SJSA1 (cell line): Measurements from ENCODE around the gene VRK2. TPM values are rescaled to one million over a fixed set of nuclear protein-coding genes. Genes with fewer than 3 reads are reported as not detected.

Experiments used
- DNase-seq, 2 experiments: peaks; one replicate each; pipeline ENCODE4 v3.0.0-alpha.2; 2015 to 2020; ENCODE audit warnings: low spot score in 2 of 2, low read depth in 1 of 2
- H3K27ac ChIP-seq: fragments of 250-450 bp; sonication (Bioruptor Pico); 2 replicates; pipeline ENCODE4 v1.5.1; 2020; ENCODE audit warnings: mild to moderate bottlenecking, moderate library complexity
- H3K27me3 ChIP-seq: fragments of 250-450 bp; sonication (Bioruptor Pico); replicated peaks from 2 replicates; pipeline ENCODE4 v1.5.1; 2020; ENCODE audit warnings: mild to moderate bottlenecking, moderate library complexity
- H3K36me3 ChIP-seq: fragments of 250-450 bp; sonication (Bioruptor Pico); 2 replicates; pipeline ENCODE4 v1.5.1; 2020; ENCODE audit warnings: mild to moderate bottlenecking
- H3K4me1 ChIP-seq: fragments of 250-450 bp; sonication (Bioruptor Pico); replicated peaks from 2 replicates; pipeline ENCODE4 v1.6.1; 2021; ENCODE audit warnings: mild to moderate bottlenecking
- H3K4me3 ChIP-seq: fragments of 250-450 bp; sonication (Bioruptor Pico); 2 replicates; pipeline ENCODE4 v1.5.1; 2020; ENCODE audit warnings: mild to moderate bottlenecking
- H3K9me3 ChIP-seq: fragments of 250-450 bp; sonication (Bioruptor Pico); replicated peaks from 2 replicates; pipeline ENCODE4 v1.5.1; 2020; ENCODE audit warnings: mild to moderate bottlenecking
- total RNA-seq: library from RNA; depleted of rRNA; stranded (reverse); fragments of >200 nt; shearing (Covaris generic); gene quantifications from 2 replicates; pipeline ENCODE4 v1.2.3, GENCODE V29; 2014

The VRK2 gene
- total RNA-seq, 1 experiment from 2014 or later, result 28.1 TPM

DNA sequence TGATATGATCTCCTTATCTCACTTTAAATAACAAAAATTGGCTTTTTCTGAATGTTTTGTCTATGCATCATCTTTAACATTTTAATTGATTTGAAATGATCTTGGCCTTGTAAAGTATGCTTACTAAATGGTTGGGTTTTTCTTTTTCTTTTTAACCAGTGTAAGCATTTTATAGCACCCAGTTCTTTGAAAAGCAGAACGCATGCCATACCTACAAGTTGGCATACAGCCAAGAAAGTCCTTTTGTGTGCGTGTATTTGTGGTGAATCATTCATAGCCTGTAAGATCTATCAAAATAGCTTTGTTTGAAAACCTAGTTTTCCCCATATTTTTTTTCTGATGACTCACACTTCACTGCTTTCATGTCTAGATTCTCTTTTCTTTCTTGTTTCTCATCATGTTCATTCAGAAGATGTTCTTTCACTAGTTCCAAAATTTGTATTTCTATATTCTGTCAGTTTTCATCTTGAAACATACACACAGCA lies 4.1 kb upstream of the VRK2 start:
- Histone ChIP-seq H3K36me3 (peaks cover 4% of the 10 kb centered on the region; the same call in 1 of the 2 replicates), H3K4me1 (peaks cover 20% of the 10 kb centered on the region), H3K27ac (no peak overlapping the region), H3K4me3 (no peak overlapping the region), H3K9me3 (no peaks in the 10 kb centered on the region), H3K27me3 (no peaks in the 10 kb centered on the region)
- DNase-seq, result peak in 1 of 2 experiments; percentile 67

GRCh38 chr2:58044145-58044544 lies 2.5 kb upstream of the VRK2 start:
- Histone ChIP-seq H3K4me1 (peaks cover 25% of the 10 kb centered on the region), H3K27me3 (no peaks in the 10 kb centered on the region), H3K27ac (no peak overlapping the region), H3K9me3 (no peaks in the 10 kb centered on the region), H3K4me3 (no peak overlapping the region), H3K36me3 (peaks cover 4% of the 10 kb centered on the region; the same call in 1 of the 2 replicates)
- no peak for DNase-seq

- DNase-seq, result no peak
- H3K4me1 ChIP-seq, result peaks cover 25% of the 10 kb centered on the region
- peak overlapping the region; percentile 70 for H3K4me3 ChIP-seq
- H3K9me3 ChIP-seq, result no peaks in the 10 kb centered on the region
- no peaks in the 10 kb centered on the region for H3K27me3 ChIP-seq
- H3K27ac ChIP-seq, result peak overlapping the region; percentile 75
- H3K36me3 ChIP-seq, result peaks cover 7% of the 10 kb centered on the region
These were observed 849 bp upstream of the VRK2 start for GRCh38 chr2:58045580-58046334.

DNA sequence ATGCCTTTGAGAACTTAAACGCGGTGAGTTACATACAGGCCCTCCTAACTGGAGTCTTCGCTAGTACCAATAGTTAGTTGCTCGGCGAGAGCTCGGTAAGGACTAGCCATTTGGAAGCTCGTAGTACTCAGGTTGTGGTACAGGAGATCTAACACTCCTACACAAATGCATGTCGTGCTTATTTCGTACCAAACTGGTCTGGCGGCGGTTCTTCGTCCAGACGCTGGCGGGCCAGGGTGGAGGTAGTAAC lies 346 bp upstream of the VRK2 start:
- Histone ChIP-seq H3K27ac (peak overlapping the region; percentile 75), H3K27me3 (no peaks in the 10 kb centered on the region), H3K4me1 (peaks cover 25% of the 10 kb centered on the region), H3K9me3 (no peaks in the 10 kb centered on the region), H3K36me3 (peaks cover 7% of the 10 kb centered on the region), H3K4me3 (peak overlapping the region; percentile 70)
- no peak for DNase-seq

DNA sequence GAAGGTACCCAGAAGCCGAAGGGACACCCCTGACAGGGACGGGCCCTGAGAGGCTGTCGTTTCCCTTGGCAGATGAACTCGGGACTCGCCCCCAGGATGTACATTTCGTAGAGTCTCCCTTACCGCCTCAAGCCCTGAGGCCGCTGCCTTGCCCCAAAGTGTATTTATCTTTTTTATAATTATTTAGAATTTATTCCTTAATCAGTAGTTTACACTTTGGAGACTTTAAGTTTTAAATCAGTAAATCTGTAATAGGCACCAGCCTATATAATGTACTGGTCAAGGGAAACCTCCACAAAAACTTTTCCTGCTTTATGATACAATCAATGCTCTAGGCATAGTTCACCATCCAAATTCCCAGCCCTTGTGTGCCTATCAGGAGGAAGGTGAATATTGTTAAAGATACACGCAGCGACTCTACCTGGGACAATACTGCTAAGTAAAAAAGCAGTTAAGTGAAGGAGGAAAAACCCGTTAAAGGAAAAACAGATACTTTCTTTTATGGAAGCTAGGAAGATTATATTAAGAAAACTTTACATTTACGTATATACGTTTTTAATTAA lies 848 bp downstream of the VRK2 start:
- Histone ChIP-seq H3K27ac (peak overlapping the region; percentile 75), H3K4me3 (peak overlapping the region; percentile 70), H3K9me3 (no peaks in the 10 kb centered on the region), H3K27me3 (no peaks in the 10 kb centered on the region), H3K4me1 (peaks cover 23% of the 10 kb centered on the region), H3K36me3 (peaks cover 7% of the 10 kb centered on the region)
- DNase-seq, result no peak

DNA sequence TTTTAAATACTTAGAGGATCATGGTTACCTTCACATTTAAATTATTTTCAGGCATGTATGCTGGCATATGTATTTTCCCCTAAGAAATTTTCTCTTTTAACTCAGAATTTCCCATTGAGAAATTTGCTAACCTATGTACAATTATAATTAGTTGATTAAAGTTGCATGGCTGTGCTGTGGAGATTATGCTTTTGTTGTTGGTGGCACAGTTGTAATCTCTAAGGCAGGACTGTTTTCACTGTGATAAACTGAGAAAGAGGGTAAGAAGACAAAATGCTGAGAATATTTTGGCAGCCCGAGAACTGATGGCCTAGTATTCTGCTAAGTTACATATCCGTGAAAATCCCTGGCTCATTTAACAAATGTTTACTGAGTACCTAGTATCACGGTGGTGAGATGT lies 1.4 kb downstream of the VRK2 start:
- H3K9me3 ChIP-seq, result no peaks in the 10 kb centered on the region
- peaks cover 17% of the 10 kb centered on the region for H3K4me1 ChIP-seq
- DNase-seq, result no peak
- no peak overlapping the region; the same call in 1 of the 2 replicates for H3K4me3 ChIP-seq
- no peak overlapping the region for H3K27ac ChIP-seq
- H3K36me3 ChIP-seq, result peaks cover 7% of the 10 kb centered on the region
- no peaks in the 10 kb centered on the region for H3K27me3 ChIP-seq

DNA sequence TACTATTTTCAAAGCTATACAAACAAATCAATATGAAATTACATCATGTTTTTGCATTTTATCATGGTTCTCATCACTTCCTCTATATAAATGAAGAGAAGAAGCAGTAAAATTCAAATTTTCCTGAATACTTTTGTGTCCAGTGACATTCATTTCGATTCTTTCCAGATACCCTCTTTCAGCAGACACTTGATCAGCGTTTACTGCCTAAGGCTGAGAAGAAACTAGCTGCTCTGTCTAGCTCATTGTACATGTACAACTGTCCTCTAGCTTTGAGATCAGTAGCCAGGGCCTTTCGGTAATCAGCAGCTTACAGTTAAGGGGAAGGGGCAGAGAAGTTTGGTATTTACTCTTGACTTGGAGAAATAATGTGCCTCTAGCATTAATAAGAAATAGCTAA lies 4.8 kb downstream of the VRK2 start:
- H3K27ac ChIP-seq, result no peak overlapping the region
- H3K9me3 ChIP-seq, result no peaks in the 10 kb centered on the region
- no peak overlapping the region for H3K4me3 ChIP-seq
- no peaks in the 10 kb centered on the region for H3K27me3 ChIP-seq
- H3K4me1 ChIP-seq, result peaks cover 7% of the 10 kb centered on the region
- peaks cover 7% of the 10 kb centered on the region for H3K36me3 ChIP-seq
- no peak for DNase-seq

GRCh38 chr2:58052978-58053377 lies 6.4 kb downstream of the VRK2 start:
- no peak for DNase-seq
- no peak overlapping the region for H3K27ac ChIP-seq
- H3K9me3 ChIP-seq, result no peaks in the 10 kb centered on the region
- no peak overlapping the region for H3K4me3 ChIP-seq
- H3K36me3 ChIP-seq, result peaks cover 3% of the 10 kb centered on the region
- peaks cover 1% of the 10 kb centered on the region for H3K4me1 ChIP-seq
- H3K27me3 ChIP-seq, result no peaks in the 10 kb centered on the region

DNA sequence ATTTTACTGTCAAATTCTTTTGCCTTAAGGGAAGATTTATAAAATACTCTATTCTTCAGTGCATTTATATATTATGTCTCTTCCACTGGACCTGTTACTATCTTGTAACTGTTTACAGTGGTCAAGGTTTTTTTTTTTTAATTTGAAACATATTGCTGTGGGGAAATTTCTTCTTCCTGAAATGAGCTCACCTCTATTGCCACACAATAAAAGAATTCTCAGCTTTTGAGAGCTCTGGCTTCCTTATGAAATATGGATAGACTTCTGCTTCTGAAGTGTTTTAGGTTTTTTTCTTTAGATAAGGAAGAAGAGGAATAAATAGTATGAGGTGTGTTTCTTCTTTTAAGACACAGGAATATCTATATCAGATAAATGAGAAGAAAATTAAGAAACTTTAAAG lies 7.7 kb downstream of the VRK2 start:
- H3K36me3 ChIP-seq, result peaks cover 13% of the 10 kb centered on the region
- no peaks in the 10 kb centered on the region for H3K9me3 ChIP-seq
- no peak overlapping the region for H3K4me3 ChIP-seq
- DNase-seq, result no peak
- no peaks in the 10 kb centered on the region for H3K4me1 ChIP-seq
- H3K27me3 ChIP-seq, result no peaks in the 10 kb centered on the region
- H3K27ac ChIP-seq, result no peak overlapping the region

DNA sequence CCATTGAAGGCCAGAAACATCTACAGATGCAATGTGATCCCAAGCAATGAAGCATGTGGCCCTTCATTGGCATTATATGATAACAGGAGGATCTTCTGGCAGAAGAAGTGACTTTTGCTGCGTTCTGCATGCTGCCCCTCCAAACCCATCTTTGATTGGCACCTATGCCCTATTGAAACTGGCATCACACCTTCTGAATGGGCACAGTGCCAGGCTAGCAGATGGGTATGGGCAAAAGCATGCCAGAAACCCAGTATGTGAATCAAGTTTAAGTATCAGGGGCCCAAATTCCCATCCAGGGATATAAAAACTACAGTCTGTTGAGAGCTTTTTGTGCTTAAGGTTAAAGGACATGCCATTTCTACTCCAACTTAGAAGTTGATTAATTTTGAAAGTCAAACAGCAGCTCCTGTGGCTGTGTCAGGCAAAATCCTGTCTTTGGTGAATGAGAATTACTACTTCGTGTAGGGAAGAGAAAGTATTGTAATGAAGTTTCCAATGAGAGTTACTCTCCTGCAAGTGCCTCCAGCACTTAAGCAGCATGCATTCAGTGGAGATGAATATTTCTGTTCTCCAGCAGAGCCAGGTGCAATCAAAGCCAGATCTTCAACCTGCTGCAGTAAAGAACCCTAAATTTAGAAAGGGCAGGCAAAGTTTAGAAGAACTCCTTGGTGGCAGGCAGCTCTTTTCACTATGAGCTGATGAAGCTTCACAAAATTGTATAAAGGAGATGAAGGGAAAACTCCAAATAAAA lies 8.6 kb downstream of the VRK2 start:
- no peak overlapping the region for H3K4me3 ChIP-seq
- no peak for DNase-seq

DNA sequence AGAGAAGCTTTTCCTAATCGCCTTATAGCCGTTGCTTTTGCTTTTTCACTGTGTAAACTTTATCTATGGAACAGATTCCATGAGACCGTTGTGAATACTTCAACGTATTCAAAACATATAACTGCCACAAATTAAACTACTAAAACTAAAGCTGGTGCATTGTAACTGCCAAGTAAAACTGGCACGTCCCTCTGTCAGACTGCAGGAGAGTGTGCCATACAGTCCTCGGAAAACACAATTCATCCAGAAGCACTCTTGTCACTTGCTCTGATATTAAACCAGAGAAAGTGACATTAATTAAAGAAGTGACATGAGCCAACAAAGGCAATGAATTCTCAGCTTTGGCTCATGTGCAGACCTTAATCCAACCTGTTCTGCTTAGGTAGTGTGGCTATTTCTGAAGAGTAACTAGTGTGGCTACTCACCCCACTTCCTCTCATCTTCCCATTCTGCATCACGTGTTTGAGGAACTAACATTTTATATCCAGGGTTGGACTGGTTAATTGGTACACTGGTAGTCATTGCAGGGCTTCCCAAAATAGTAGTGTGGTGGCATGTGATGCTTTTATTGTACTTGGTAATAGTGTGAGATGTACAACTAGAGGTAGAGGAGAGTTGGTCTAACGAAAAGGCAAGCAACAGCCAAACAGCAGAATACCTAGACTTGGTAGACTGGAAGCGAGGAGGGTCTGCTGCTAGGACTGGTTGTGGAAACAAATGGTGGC lies 9.7 kb downstream of the VRK2 start:
- H3K4me1 ChIP-seq, result no peaks in the 10 kb centered on the region
- H3K36me3 ChIP-seq, result peaks cover 10% of the 10 kb centered on the region
- no peak overlapping the region for H3K27ac ChIP-seq
- DNase-seq, result no peak
- H3K9me3 ChIP-seq, result no peaks in the 10 kb centered on the region
- H3K27me3 ChIP-seq, result no peaks in the 10 kb centered on the region
- H3K4me3 ChIP-seq, result no peak overlapping the region

More for the DNA sequence above, 8.6 kb downstream of the VRK2 start:
- Histone ChIP-seq H3K4me1 (no peaks in the 10 kb centered on the region), H3K9me3 (no peaks in the 10 kb centered on the region), H3K36me3 (peaks cover 11% of the 10 kb centered on the region), H3K27ac (no peak overlapping the region), H3K27me3 (no peaks in the 10 kb centered on the region)

DNA sequence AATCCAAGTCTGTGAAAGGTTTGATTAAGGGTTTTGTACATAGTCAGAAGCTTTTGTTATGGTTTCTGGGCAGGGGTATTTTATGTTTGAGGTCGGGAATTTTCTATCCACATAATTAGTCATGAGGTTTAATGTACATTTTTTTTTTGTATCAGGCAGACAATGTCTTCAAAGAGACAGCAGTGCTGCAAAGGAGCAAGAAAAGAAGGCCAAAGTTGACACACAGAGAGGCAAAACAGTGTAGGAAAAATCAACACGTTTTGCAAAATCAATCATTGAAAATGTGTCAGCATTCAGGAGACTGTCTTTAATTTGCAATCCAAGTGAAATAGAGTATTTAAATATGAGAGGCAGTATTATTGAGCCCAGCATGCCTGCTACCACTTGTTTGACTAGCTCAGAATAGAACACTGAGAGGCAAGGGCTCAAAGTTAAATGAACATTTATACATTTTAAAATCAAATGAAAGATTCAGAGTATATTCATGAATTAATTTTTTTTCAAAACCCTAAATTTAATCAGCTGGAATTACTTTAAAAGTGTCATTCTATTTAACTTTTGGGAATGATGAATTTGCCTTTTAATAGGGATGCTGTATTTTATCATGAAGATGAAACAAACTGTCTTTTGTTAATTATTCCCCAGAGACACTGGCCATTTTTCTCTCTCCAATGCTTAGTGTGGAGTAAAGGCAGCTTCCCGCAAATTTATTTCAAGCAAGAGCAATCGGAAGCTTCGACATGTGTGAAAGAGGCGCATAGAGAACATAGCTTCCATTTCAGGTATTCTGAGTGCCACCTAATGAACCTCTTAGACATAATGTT lies 11.3 kb downstream of the VRK2 start:
- Histone ChIP-seq H3K9me3 (no peaks in the 10 kb centered on the region), H3K27ac (no peak overlapping the region), H3K4me1 (no peaks in the 10 kb centered on the region), H3K4me3 (no peak overlapping the region), H3K36me3 (peaks cover 18% of the 10 kb centered on the region), H3K27me3 (no peaks in the 10 kb centered on the region)
- DNase-seq, result no peak

- H3K27me3 ChIP-seq, result no peaks in the 10 kb centered on the region
- no peaks in the 10 kb centered on the region for H3K9me3 ChIP-seq
- no peak overlapping the region for H3K4me3 ChIP-seq
- H3K4me1 ChIP-seq, result peaks cover 13% of the 10 kb centered on the region
- no peak for DNase-seq
- H3K27ac ChIP-seq, result no peak overlapping the region
- H3K36me3 ChIP-seq, result peaks cover 11% of the 10 kb centered on the region
These were observed 17.0 kb downstream of the VRK2 start for GRCh38 chr2:58063641-58064040.
